ENCODE measurements around the gene SYT11.

Gene SYT11

GRCh38 chr1:155880251-155880650 is 20.9 kb downstream of the SYT11 start:
- Histone ChIP-seq H3K4me3 (ENCODE audit: severe bottlenecking) (no peak overlapping the region), H3K9me3 (ENCODE audit: severe bottlenecking) (no peaks in the 10 kb centered on the region), H3K27ac (ENCODE audit: poor library complexity, severe bottlenecking) (no peak overlapping the region), H3K27me3 (ENCODE audit: insufficient read depth, poor library complexity, severe bottlenecking) (no peaks in the 10 kb centered on the region), H3K36me3 (ENCODE audit: low read depth) (no peaks in the 10 kb centered on the region), H3K4me1 (ENCODE audit: insufficient read depth, poor library complexity, severe bottlenecking) (no peaks in the 10 kb centered on the region)
- TF ChIP-seq, protein P1, sequence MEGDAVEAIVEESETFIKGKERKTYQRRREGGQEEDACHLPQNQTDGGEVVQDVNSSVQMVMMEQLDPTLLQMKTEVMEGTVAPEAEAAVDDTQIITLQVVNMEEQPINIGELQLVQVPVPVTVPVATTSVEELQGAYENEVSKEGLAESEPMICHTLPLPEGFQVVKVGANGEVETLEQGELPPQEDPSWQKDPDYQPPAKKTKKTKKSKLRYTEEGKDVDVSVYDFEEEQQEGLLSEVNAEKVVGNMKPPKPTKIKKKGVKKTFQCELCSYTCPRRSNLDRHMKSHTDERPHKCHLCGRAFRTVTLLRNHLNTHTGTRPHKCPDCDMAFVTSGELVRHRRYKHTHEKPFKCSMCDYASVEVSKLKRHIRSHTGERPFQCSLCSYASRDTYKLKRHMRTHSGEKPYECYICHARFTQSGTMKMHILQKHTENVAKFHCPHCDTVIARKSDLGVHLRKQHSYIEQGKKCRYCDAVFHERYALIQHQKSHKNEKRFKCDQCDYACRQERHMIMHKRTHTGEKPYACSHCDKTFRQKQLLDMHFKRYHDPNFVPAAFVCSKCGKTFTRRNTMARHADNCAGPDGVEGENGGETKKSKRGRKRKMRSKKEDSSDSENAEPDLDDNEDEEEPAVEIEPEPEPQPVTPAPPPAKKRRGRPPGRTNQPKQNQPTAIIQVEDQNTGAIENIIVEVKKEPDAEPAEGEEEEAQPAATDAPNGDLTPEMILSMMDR (IDR thresholded peaks at IDR 0.05; ENCODE audit: poor library complexity, severe bottlenecking): no peak
- DNase-seq (ENCODE audit: low spot score) (no peak), ATAC-seq (ENCODE audit: low read depth) (no peak)

GRCh38 chr1:155880950-155881349 is 21.6 kb downstream of the SYT11 start:
- H3K4me3 ChIP-seq (ENCODE audit: severe bottlenecking): no peak overlapping the region
- DNase-seq (ENCODE audit: low spot score) (no peak), ATAC-seq (ENCODE audit: low read depth) (no peak)
- H3K36me3 ChIP-seq (ENCODE audit: low read depth): no peaks in the 10 kb centered on the region
- H3K9me3 ChIP-seq (ENCODE audit: severe bottlenecking): no peaks in the 10 kb centered on the region
- TF ChIP-seq, protein P1 (IDR thresholded peaks at IDR 0.05; ENCODE audit: poor library complexity, severe bottlenecking): no peak
- H3K27me3 ChIP-seq (ENCODE audit: insufficient read depth, poor library complexity, severe bottlenecking): no peaks in the 10 kb centered on the region
- H3K4me1 ChIP-seq (ENCODE audit: insufficient read depth, poor library complexity, severe bottlenecking): no peaks in the 10 kb centered on the region
- no peak overlapping the region for H3K27ac ChIP-seq (ENCODE audit: poor library complexity, severe bottlenecking)

DNA sequence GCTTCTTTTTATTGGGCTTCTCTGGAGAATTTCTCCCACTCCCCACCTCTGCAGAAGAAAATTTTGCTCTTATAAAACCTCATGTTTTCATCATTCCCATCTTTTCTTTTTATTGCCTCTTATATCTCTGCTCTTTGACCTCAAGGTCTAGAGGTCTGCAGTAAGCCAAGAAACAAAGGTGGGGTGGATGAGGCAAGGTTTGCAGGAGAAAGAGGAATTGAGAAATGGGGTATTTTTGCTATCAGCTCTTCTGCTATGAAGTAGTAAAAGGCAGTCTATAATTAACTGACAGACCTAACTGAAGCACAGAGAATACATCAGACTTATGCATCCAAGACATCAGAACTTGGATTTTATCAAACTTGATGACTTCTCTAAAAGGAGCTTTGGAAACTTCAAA is 22.9 kb downstream of the SYT11 start:
- Histone ChIP-seq H3K4me1 (ENCODE audit: insufficient read depth, poor library complexity, severe bottlenecking) (no peaks in the 10 kb centered on the region), H3K27ac (ENCODE audit: poor library complexity, severe bottlenecking) (no peak overlapping the region)
- ATAC-seq (ENCODE audit: low read depth): no peak

DNA sequence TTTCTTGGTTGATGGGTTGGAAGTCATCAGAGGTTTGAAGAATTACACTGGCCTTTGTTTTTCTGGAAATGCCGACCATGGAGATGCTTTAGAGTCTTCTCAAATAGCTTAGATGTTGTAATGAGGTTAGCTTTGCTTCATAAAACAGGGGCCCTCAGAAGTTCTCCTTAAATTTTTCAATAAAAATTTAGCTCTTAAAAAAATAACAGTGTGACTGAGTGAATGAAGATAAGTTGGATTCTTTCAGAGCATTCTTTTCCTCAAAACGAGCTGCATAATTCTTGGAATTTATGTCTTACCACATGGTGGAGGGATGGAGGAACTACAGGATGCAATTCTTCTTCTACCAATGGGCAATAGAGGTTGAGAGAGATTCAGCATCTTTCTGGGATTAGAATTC is 23.4 kb downstream of the SYT11 start:
- no peak for DNase-seq (ENCODE audit: low spot score)
- no peak overlapping the region for H3K27ac ChIP-seq (ENCODE audit: poor library complexity, severe bottlenecking)
- ATAC-seq (ENCODE audit: low read depth): no peak
- TF ChIP-seq, protein P1 (IDR thresholded peaks at IDR 0.05; ENCODE audit: poor library complexity, severe bottlenecking): no peak
- H3K4me1 ChIP-seq (ENCODE audit: insufficient read depth, poor library complexity, severe bottlenecking): no peaks in the 10 kb centered on the region
- H3K36me3 ChIP-seq (ENCODE audit: low read depth): no peaks in the 10 kb centered on the region
- no peaks in the 10 kb centered on the region for H3K27me3 ChIP-seq (ENCODE audit: insufficient read depth, poor library complexity, severe bottlenecking)
- H3K4me3 ChIP-seq (ENCODE audit: severe bottlenecking): no peak overlapping the region
- no peaks in the 10 kb centered on the region for H3K9me3 ChIP-seq (ENCODE audit: severe bottlenecking)

More for the DNA sequence above, 22.9 kb downstream of the SYT11 start:
- Histone ChIP-seq H3K9me3 (ENCODE audit: severe bottlenecking) (no peaks in the 10 kb centered on the region), H3K4me3 (ENCODE audit: severe bottlenecking) (no peak overlapping the region), H3K27me3 (ENCODE audit: insufficient read depth, poor library complexity, severe bottlenecking) (no peaks in the 10 kb centered on the region), H3K36me3 (ENCODE audit: low read depth) (no peaks in the 10 kb centered on the region)
- TF ChIP-seq, protein P1 (IDR thresholded peaks at IDR 0.05; ENCODE audit: poor library complexity, severe bottlenecking): no peak
- no peak for DNase-seq (ENCODE audit: low spot score)

GRCh38 chr1:155884031-155884960 is 24.9 kb downstream of the SYT11 start:
- no peak overlapping the region for H3K27ac ChIP-seq (ENCODE audit: poor library complexity, severe bottlenecking)
- no peaks in the 10 kb centered on the region for H3K36me3 ChIP-seq (ENCODE audit: low read depth)
- ATAC-seq (ENCODE audit: low read depth): no peak
- H3K9me3 ChIP-seq (ENCODE audit: severe bottlenecking): no peaks in the 10 kb centered on the region
- TF ChIP-seq, protein P1 (IDR thresholded peaks at IDR 0.05; ENCODE audit: poor library complexity, severe bottlenecking): no peak
- no peaks in the 10 kb centered on the region for H3K27me3 ChIP-seq (ENCODE audit: insufficient read depth, poor library complexity, severe bottlenecking)
- DNase-seq (ENCODE audit: low spot score): no peak
- no peak overlapping the region for H3K4me3 ChIP-seq (ENCODE audit: severe bottlenecking)
- H3K4me1 ChIP-seq (ENCODE audit: insufficient read depth, poor library complexity, severe bottlenecking): no peaks in the 10 kb centered on the region
